CD4-positive, alpha-beta T cell (primary cell): ENCODE measurements around the gene MYLK4. TPM values are rescaled to one million over a fixed set of nuclear protein-coding genes. Genes with fewer than 3 reads are reported as not detected.

Source experiments
- ATAC-seq: fragments of 200-7000 bp; cut with Tn5 transposase; one replicate; pipeline ENCODE4 v1.10.0; 2022; ENCODE audit warnings: mild to moderate bottlenecking; ENCODE audit not compliant: poor library complexity
- CTCF ChIA-PET: fragments of 350-600 bp; sonication (Branson Sonifier 250); formaldehyde crosslinking; loops from one replicate; lab custom pipeline; 2021; ENCODE audit warnings: antibody characterized with exemption, inconsistent platforms; lab: Charles Lee
- POLR2A ChIA-PET: fragments of 350-600 bp; sonication (Branson Sonifier 250); formaldehyde crosslinking; loops from one replicate; lab custom pipeline; 2021; ENCODE audit warnings: antibody characterized with exemption, inconsistent platforms; lab: Charles Lee
- DNase-seq, 14 experiments: peaks; one replicate each; pipeline ENCODE4 v3.0.0-alpha.2; 2013 to 2020; ENCODE audit warnings: mixed read lengths in 2 of 14
- H3K27ac ChIP-seq, 2 donors: one replicate each; pipeline versions ENCODE4 v1.5.1 to v1.7.0; 2013; ENCODE audit warnings: low read length in 2 of 2, low read depth in 1 of 2, mild to moderate bottlenecking in 1 of 2
- H3K27me3 ChIP-seq, 2 experiments: 1 replicate in 1 of 2; 2 replicates in 1 of 2; pipeline versions ENCODE4 v1.6.1 to v1.7.0; 2013; ENCODE audit warnings: low read length in 2 of 2, control low read depth in 1 of 2, mild to moderate bottlenecking in 1 of 2, moderate library complexity in 1 of 2; ENCODE audit not compliant: insufficient read depth in 2 of 2, control insufficient read depth in 1 of 2
- H3K36me3 ChIP-seq: one replicate; pipeline ENCODE4 v1.6.1; 2013; ENCODE audit warnings: low read length, control low read depth; ENCODE audit not compliant: insufficient read depth
- H3K4me1 ChIP-seq: one replicate; pipeline ENCODE4 v1.6.1; 2013; ENCODE audit warnings: low read length, control low read depth; ENCODE audit not compliant: insufficient read depth
- H3K4me3 ChIP-seq: one replicate; pipeline ENCODE4 v1.5.1; 2013; ENCODE audit warnings: mild to moderate bottlenecking, low read length, moderate library complexity
- H3K9me3 ChIP-seq, 2 experiments: 1 replicate in 1 of 2; 2 replicates in 1 of 2; pipeline versions ENCODE4 v1.6.1 to v1.7.0; 2013; ENCODE audit warnings: low read length in 2 of 2, mild to moderate bottlenecking in 2 of 2, control low read depth in 1 of 2, moderate library complexity in 1 of 2; ENCODE audit not compliant: control insufficient read depth in 1 of 2, insufficient read depth in 1 of 2
- H3K27ac Mint-ChIP-seq: one replicate; pipeline ENCODE4 v1.8.0; 2020; ENCODE audit warnings: mixed read lengths
- H3K27me3 Mint-ChIP-seq: one replicate; pipeline ENCODE4 v1.8.0; 2021; ENCODE audit warnings: mixed read lengths
- H3K36me3 Mint-ChIP-seq: one replicate; pipeline ENCODE4 v1.8.0; 2021; ENCODE audit warnings: low read depth, mixed read lengths
- H3K4me1 Mint-ChIP-seq: one replicate; pipeline ENCODE4 v1.8.0; 2021; ENCODE audit warnings: low read depth, mixed read lengths
- H3K4me3 Mint-ChIP-seq: one replicate; pipeline ENCODE4 v1.8.0; 2020; ENCODE audit warnings: mild to moderate bottlenecking, mixed read lengths
- H3K9me3 Mint-ChIP-seq: one replicate; pipeline ENCODE4 v1.8.0; 2020; ENCODE audit warnings: mixed read lengths
- CTCF ChIP-seq: fragments of 200-600 bp; IDR thresholded peaks from one replicate; pipeline ENCODE4 v1.8.0; 2022; ENCODE audit warnings: antibody characterized with exemption, mild to moderate bottlenecking
- intact Hi-C, 2 experiments: fragments of 100-400 bp; cut with DNase I in 1 of 2; cut with micrococcal nuclease in 1 of 2; formaldehyde crosslinking; loops; one replicate each; pipeline versions ENCODE4 v1.15.1 to v1.9.0; 2023 to 2025; cut with DNase I, micrococcal nuclease
- total RNA-seq, 174 experiments: library from RNA in 2 of 174; stranded (reverse) in 2 of 174; gene quantifications; one replicate each; pipeline ENCODE4 v1.2.3 and lab custom pipeline; 2021 to 2026

Gene MYLK4
- total RNA-seq, 2 experiments from 2014 or later = 1.6 to 2.0 TPM

GRCh38 chr6:2777249-2777648 is 26.5 kb upstream of the MYLK4 start:
- H3K4me3 Mint-ChIP-seq = no peak overlapping the region
- Histone ChIP-seq H3K9me3 (no peaks in the 10 kb centered on the region), H3K4me3 (no peak overlapping the region), H3K27me3 (no peaks in the 10 kb centered on the region), H3K4me1 (peaks cover 7% of the 10 kb centered on the region), H3K36me3 (peaks cover 85% of the 10 kb centered on the region), H3K27ac (no peak overlapping the region)
- ATAC-seq (no peak), DNase-seq (no peak)
- H3K27me3 Mint-ChIP-seq = no peaks in the 10 kb centered on the region
- ChIA-PET POLR2A (no interaction called here), CTCF (interaction anchor here (1.2 kb wide), 1 partner anchor 14 kb away, joined by 3 read pairs; no protein-coding TSS in a partner anchor)
- intact Hi-C loops = no loop called here
- peaks cover 62% of the 10 kb centered on the region for H3K4me1 Mint-ChIP-seq
- TF ChIP-seq CTCF = no peak
- no peak overlapping the region for H3K27ac Mint-ChIP-seq
- no peaks in the 10 kb centered on the region for H3K9me3 Mint-ChIP-seq
- H3K36me3 Mint-ChIP-seq = peaks cover 85% of the 10 kb centered on the region

- Histone ChIP-seq H3K9me3 (no peaks in the 10 kb centered on the region), H3K27me3 (no peaks in the 10 kb centered on the region), H3K36me3 (peaks cover 83% of the 10 kb centered on the region), H3K4me3 (no peak overlapping the region), H3K4me1 (peaks cover 10% of the 10 kb centered on the region), H3K27ac (no peak overlapping the region)
- Mint-ChIP-seq H3K9me3 (no peaks in the 10 kb centered on the region), H3K4me1 (peaks cover 73% of the 10 kb centered on the region), H3K27ac (no peak overlapping the region), H3K4me3 (no peak overlapping the region), H3K36me3 (peaks cover 84% of the 10 kb centered on the region), H3K27me3 (no peaks in the 10 kb centered on the region)
- intact Hi-C loops = no loop called here
- no peak for TF ChIP-seq CTCF
- ATAC-seq = no peak
- POLR2A ChIA-PET = interaction anchor here (0.6 kb wide), 1 partner anchor 17 kb away, joined by 3 read pairs; no protein-coding TSS in a partner anchor
- DNase-seq = no peak
- CTCF ChIA-PET = no interaction called here
These were observed 24.3 kb upstream of the MYLK4 start for GRCh38 chr6:2775003-2775402.

- ChIA-PET POLR2A (interaction anchor here (1.8 to 1.9 kb wide), 2 partner anchors 8 to 217 kb away, joined by 5 to 6 read pairs; partner anchors contain the start of gene WRNIP1), CTCF (interaction anchor here (0.7 to 1.0 kb wide), 2 partner anchors 8 to 12 kb away, joined by 3 to 4 read pairs; partner anchors contain the start of gene WRNIP1)
- no peaks in the 10 kb centered on the region for H3K27me3 ChIP-seq
- H3K36me3 ChIP-seq = peaks cover 68% of the 10 kb centered on the region
- intact Hi-C loops = no loop called here
- TF ChIP-seq CTCF = no peak
- H3K9me3 Mint-ChIP-seq = no peaks in the 10 kb centered on the region
- peaks cover 79% of the 10 kb centered on the region for H3K36me3 Mint-ChIP-seq
- no peak overlapping the region for H3K27ac Mint-ChIP-seq
- ATAC-seq (no peak), DNase-seq (no peak)
- H3K9me3 ChIP-seq = no peaks in the 10 kb centered on the region
- no peaks in the 10 kb centered on the region for H3K27me3 Mint-ChIP-seq
- H3K4me3 Mint-ChIP-seq = no peak overlapping the region
- peaks cover 12% of the 10 kb centered on the region for H3K4me1 ChIP-seq
- peaks cover 81% of the 10 kb centered on the region for H3K4me1 Mint-ChIP-seq
- no peak overlapping the region for H3K27ac ChIP-seq
- no peak overlapping the region for H3K4me3 ChIP-seq
These were observed 22.7 kb upstream of the MYLK4 start for GRCh38 chr6:2773449-2773848.
